ENCODE results near the gene SPNS3.

Gene SPNS3

DNA sequence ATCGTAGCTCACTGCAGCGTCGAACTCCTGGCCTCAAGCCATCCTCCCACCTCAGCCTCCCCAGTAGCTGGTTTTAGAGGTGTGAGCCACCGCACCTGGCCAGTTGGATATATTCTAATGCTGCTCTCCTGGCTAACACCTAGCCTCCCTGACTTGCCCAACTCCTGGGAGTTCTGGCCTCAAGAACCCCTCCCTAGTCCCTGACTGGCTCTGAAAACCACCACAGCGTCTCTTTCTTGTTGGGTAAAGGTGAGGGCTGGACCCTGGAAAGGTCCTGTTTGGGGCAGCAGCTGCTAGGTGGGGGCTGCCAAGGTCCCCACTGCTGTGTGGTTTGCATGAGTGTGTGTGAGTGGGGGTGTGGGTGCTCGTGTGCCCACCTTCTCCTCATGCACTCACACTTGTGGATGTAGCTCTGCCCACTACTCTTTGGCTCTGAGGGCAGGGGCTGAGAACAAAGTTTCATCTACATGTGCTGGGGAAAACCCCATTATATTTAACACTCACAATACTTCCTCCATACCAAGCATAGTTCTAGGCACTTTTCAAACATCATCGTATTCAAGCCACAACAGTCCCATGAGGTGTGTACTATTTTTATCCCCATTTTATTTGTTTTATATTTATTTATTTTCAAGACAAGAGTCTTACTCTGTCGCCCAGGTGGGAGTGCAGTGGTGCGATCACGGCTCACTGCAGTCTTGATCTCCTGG is 7.1 kb upstream of the SPNS3 start:
- DNase-seq (ENCODE audit: low read depth, low spot score) = no peak

GRCh38 chr17:4427505-4427904 is 6.2 kb upstream of the SPNS3 start:
- DNase-seq (ENCODE audit: low read depth, low spot score) = no peak

DNA sequence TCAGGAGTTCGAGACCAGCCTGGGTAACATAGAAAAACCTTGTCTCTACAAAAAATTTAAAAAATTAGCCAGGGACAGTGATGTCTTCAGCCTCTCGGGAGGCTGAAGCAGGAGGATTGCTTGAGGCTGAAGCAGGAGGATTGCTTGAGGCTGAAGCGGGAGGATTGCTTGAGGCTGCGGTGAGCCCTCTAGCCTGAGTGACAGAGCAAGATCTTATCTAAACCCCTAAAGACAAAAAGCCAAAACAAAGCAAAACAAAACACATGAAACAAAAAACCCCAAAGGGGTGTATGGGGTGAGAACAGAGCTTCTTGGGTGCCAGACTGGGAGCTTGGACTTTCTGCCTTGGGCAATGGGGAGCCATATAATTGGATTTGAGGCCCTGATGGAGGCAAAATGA is 2.6 kb downstream of the SPNS3 start:
- peak; percentile 30 for DNase-seq (ENCODE audit: low read depth, low spot score)

- DNase-seq (ENCODE audit: low read depth, low spot score) = no peak
Observed at GRCh38 chr17:4436846-4437245, 3.1 kb downstream of the SPNS3 start.

DNA sequence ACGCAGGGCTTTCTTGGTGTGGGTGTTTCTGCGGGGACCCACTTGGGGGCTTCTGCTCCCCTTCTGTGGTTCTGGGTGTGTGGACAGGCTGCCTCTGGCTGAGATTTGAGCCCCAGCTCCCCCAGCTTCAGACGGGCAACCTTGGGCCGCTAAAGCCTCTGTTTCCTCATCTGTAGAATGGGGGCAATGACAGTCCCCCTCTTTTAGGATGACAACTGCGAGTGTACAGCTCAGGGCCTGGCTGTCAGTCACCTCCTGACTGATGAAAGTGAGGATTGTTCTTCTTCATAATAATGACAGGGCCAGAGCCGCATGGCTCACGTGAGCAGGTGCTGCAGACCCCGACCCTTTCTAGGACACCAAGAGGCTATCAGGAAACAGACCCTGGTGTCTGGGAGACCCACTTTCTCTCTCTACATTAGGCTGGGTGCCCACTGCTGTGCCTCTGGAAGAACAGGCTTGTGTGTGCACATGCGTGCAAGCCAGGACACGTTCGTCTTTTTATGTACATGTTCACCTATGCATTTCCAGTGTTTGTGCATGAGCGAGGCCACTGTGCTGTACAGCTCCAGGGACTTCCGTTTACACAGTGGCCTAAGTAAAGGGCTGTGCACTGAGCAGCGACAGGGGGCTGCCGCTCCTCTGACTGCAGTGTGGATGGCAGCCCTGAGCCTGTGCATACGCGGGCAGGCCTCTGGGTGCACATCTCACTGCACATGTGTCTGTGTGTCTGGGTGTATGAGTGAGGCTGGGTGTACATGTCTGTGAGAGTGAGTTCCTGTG is 4.6 kb downstream of the SPNS3 start:
- DNase-seq (ENCODE audit: low read depth, low spot score) = no peak

- no peak for DNase-seq (ENCODE audit: low read depth, low spot score)
Observed at GRCh38 chr17:4440021-4440420, 6.3 kb downstream of the SPNS3 start.

DNA sequence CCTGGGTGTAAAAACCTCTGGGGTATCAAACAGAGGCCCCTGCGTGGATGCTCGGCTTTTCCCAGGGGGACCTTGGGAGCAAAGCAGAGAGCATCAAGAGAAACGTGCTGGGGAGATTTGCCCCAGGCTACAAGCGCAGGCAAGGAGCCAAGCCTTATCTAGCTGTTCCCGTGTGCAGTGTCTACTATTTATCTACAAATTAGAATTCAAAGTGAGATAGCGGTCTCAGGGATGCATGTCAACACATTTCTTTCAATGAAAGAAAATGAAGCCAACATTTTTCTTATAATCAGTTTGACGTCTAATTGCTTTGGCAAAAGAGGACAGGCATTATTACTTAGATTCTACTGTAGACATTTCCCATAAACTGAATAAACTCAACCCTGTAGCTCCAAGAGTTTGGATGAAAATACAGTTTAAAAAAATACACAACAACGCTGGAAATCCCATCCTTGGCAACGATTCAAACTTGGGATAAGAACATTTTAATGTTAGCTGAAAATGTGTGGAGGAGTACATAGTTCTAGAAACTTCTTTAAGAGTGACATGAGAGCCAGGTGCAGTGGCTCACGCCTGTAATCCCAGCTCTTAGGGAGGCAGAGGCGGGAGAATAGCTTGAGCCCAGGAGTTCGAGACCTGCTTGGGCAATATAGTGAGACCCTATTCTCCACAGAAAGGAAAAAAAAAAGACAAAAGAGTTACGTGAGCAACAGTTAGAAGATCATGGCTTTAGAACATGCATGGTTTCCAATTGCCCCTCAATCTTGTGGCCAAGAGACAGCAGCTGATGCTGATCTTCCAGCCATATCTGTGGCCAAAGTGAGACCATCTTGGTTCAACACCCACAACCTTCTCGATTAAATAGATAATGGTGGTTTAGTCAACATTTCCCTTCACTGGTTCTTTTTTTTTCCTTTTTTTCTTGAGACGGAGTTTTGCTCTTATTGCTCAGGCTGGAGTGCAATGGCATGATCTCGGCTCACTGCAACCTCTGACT is 7.2 kb downstream of the SPNS3 start:
- no peak for DNase-seq (ENCODE audit: low read depth, low spot score)

DNA sequence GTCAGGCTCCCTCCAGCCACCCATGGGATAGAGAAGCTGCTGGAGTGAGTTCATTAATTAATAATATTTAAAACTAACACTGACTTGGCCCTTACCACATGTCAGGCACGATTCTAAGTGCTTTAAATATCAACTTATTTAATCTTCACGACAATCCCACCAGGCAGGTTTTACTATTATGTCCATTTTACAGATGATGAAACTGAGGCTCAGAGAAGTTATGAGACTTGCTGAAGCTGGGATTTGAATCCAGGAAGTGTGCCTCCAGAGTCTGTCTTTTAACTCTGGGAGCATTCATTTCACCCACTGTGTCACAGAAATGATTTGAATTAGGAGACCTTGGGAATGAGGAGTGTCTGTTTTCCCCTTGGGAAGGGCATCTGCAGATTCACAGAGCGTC is 8.8 kb downstream of the SPNS3 start:
- no peak for DNase-seq (ENCODE audit: low read depth, low spot score)

GRCh38 chr17:4443476-4443875 is 9.7 kb downstream of the SPNS3 start:
- no peak for DNase-seq (ENCODE audit: low read depth, low spot score)

- DNase-seq (ENCODE audit: low read depth, low spot score) = no peak
Observed at GRCh38 chr17:4444782-4445473, 11.2 kb downstream of the SPNS3 start.

GRCh38 chr17:4445731-4446130 is 12.0 kb downstream of the SPNS3 start:
- no peak for DNase-seq (ENCODE audit: low read depth, low spot score)

- no peak for DNase-seq (ENCODE audit: low read depth, low spot score)
Observed at GRCh38 chr17:4446326-4447071, 12.8 kb downstream of the SPNS3 start.

- no peak for DNase-seq (ENCODE audit: low read depth, low spot score)
Observed at GRCh38 chr17:4448197-4448980, 14.6 kb downstream of the SPNS3 start.

DNA sequence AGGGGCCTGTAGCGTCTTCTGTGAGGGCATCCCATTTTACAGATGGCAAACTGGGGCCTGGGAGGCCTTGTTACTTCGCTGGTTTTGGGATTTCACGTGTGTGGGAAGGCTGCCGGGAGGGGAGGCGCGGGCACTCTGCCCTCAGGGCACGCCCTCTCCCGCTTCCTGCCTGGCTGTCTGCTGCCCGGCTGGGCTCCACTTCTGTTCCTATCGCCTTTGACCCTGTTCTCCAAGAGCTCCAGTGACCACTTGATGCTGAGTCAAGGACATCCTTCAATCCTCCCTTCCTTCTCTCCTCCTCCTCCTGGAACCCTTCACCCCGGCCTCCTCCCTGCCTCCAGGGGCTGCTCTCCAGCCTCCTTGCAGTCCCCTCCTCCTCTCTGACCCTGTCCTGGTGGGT is 16.0 kb downstream of the SPNS3 start:
- no peak for DNase-seq (ENCODE audit: low read depth, low spot score)

GRCh38 chr17:4450710-4451316 is 17.1 kb downstream of the SPNS3 start:
- no peak for DNase-seq (ENCODE audit: low read depth, low spot score)

GRCh38 chr17:4453812-4454591 is 20.3 kb downstream of the SPNS3 start:
- no peak for DNase-seq (ENCODE audit: low read depth, low spot score)

- no peak for DNase-seq (ENCODE audit: low read depth, low spot score)
Observed at GRCh38 chr17:4460661-4461060, 26.9 kb downstream of the SPNS3 start.

DNA sequence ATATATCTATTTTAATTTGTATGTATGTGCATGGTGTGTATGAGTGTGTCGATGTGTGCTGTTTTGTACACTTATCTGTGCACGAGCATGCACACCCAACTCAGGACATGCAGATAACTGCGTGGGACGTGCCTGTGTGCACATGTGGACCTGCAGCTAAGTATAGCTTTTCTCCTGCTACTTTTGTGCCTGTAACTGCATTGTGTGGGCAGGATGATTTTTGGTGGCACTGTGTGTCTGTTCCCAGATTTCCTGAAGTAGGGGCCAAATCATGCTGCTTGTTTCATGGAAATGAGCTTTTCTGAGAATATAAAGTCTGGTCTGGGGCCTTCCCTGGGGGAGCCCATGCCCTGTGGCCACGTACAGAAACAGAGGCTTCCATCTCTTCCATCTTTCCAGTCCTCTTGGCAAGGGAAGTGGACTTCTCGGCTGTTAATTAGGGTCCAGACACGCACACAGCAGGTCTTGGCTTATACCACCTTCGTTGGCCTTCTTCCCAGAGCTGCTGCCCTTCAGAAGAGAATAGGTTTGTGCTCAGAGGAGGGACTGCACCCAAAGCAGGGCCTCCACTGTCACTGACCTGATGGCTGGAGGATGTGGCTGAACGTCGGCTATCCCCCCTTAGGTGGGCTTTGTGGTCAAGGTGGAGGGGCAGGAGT is 30.2 kb downstream of the SPNS3 start:
- DNase-seq (ENCODE audit: low read depth, low spot score) = no peak

Data from ELF-1 (cell line).